Measurements from ENCODE around the gene ITGB7.

GRCh38 chr12:53159195-53159839 is 47.7 kb downstream of the ITGB7 start:
- TF ChIP-seq CTCF (IDR thresholded peaks at IDR 0.05; ENCODE audit: low read length) (peak; percentile 99), EZH2 (optimal IDR thresholded peaks at IDR 0.05; ENCODE audit: low read depth, low read length) (no peak)

Data from MM.1S (cell line).